HCT116 (cell line): ENCODE data around the gene ESPN. TPM values are rescaled to one million over a fixed set of nuclear protein-coding genes. Genes with fewer than 3 reads are reported as not detected.

Experiments
- ATAC-seq: fragments of 200-7000 bp; cut with Tn5 transposase; 2 replicates; pipeline ENCODE4 v1.9.1; 2020; ENCODE audit warnings: mild to moderate bottlenecking, moderate library complexity
- BruUV-seq: library from RNA; stranded (reverse); fragments of 400-500 nt; replicated peaks from 2 replicates; lab custom pipeline; 2021; lab: Mats Ljungman, UMichigan
- CTCF ChIA-PET: fragments of 300-600 bp; sonication (Branson Sonifier 250); formaldehyde crosslinking; loops from one replicate; lab custom pipeline; 2021; ENCODE audit warnings: antibody characterized with exemption; lab: Charles Lee
- POLR2A ChIA-PET: fragments of 300-600, 350-600 bp; sonication (Branson Sonifier 250); formaldehyde crosslinking; loops from one replicate; lab custom pipeline; 2021; ENCODE audit warnings: antibody characterized with exemption; lab: Charles Lee
- RAD21 ChIA-PET, 2 experiments: fragments of 300-600 bp; sonication (Branson Sonifier 250); formaldehyde crosslinking; loops; one replicate each; lab custom pipeline; 2023; ENCODE audit warnings: low total read pairs in 2 of 2; ENCODE audit not compliant: uncharacterized antibody in 2 of 2, unreplicated experiment in 2 of 2, low non-redundant PET in 1 of 2; lab: Charles Lee
- DNase-seq: peaks from one replicate; pipeline ENCODE4 v3.0.0-alpha.2; 2010; ENCODE audit warnings: low read depth, low spot score
- H2AFZ ChIP-seq: fragments of 200-600 bp; shearing (Covaris generic), sonication (generic); 2 replicates; pipeline ENCODE4 v1.6.1; 2017; ENCODE audit warnings: low read depth, mixed run types, mixed read lengths, antibody characterized with exemption, low read length; ENCODE audit not compliant: poor library complexity, severe bottlenecking
- H3K27ac ChIP-seq: 2 replicates; pipeline ENCODE4 v1.5.1; 2012; ENCODE audit warnings: low read depth, low read length
- H3K27me3 ChIP-seq: fragments of 200-600 bp; sonication (generic); 2 replicates; pipeline ENCODE4 v1.6.1; 2016; ENCODE audit warnings: mixed run types, low read length, mixed read lengths; ENCODE audit not compliant: insufficient read depth
- H3K36me3 ChIP-seq, 2 experiments: fragments of 200-500 bp in 1 of 2; fragments of 200-600 bp in 1 of 2; sonication (Bioruptor generic) in 1 of 2; sonication (generic) in 1 of 2; 2 replicates each; pipeline versions ENCODE4 v1.5.1 to v1.6.1; 2014 to 2016; ENCODE audit warnings: low read length in 2 of 2, inconsistent platforms in 1 of 2, mixed read lengths in 1 of 2, mixed run types in 1 of 2; ENCODE audit not compliant: insufficient read depth in 2 of 2, control insufficient read depth in 1 of 2
- H3K4me1 ChIP-seq, 2 experiments: fragments of 200-600 bp in 1 of 2; sonication (generic) in 1 of 2; 2 replicates each; pipeline versions ENCODE4 v1.5.1 to v1.6.1; 2012 to 2017; ENCODE audit warnings: low read length in 2 of 2, inconsistent platforms in 1 of 2, mild to moderate bottlenecking in 1 of 2, mixed read lengths in 1 of 2, mixed run types in 1 of 2, moderate library complexity in 1 of 2; ENCODE audit not compliant: insufficient read depth in 2 of 2, control insufficient read depth in 1 of 2
- H3K4me2 ChIP-seq: fragments of 200-600 bp; sonication (generic); 2 replicates; pipeline ENCODE4 v1.6.1; 2017; ENCODE audit warnings: mixed run types, low read length, mixed read lengths
- H3K4me3 ChIP-seq, 2 experiments: fragments of 200-600 bp in 1 of 2; sonication (generic) in 1 of 2; replicated peaks in 1 of 2; 2 replicates each; pipeline ENCODE4 v1.5.1; 2011 to 2016; ENCODE audit warnings: low read length in 2 of 2, control low read depth in 1 of 2, low read depth in 1 of 2, mild to moderate bottlenecking in 1 of 2, mixed read lengths in 1 of 2, mixed run types in 1 of 2
- H3K79me2 ChIP-seq: fragments of 200-600 bp; sonication (generic); 2 replicates; pipeline ENCODE4 v1.6.1; 2017; ENCODE audit warnings: mild to moderate bottlenecking, mixed run types, low read length, moderate library complexity, mixed read lengths; ENCODE audit not compliant: insufficient read depth
- H3K9ac ChIP-seq: fragments of 200-600 bp; sonication (generic); 2 replicates; pipeline ENCODE4 v1.6.1; 2016; ENCODE audit warnings: low read length, mixed read lengths
- H3K9me2 ChIP-seq: fragments of 200-600 bp; sonication (generic), shearing (Covaris generic); 2 replicates; pipeline ENCODE4 v1.6.1; 2017; ENCODE audit warnings: mixed run types, mild to moderate bottlenecking, moderate library complexity; ENCODE audit not compliant: insufficient read depth
- H3K9me3 ChIP-seq, 2 experiments: fragments of 200-500 bp in 1 of 2; fragments of 200-600 bp in 1 of 2; sonication (Bioruptor generic) in 1 of 2; sonication (generic) in 1 of 2; 2 replicates each; pipeline ENCODE4 v1.6.1; 2014 to 2017; ENCODE audit warnings: low read length in 2 of 2, mixed read lengths in 2 of 2, inconsistent platforms in 1 of 2, low read depth in 1 of 2, mild to moderate bottlenecking in 1 of 2, mixed run types in 1 of 2, moderate library complexity in 1 of 2; ENCODE audit not compliant: control insufficient read depth in 1 of 2, insufficient read depth in 1 of 2
- H4K20me1 ChIP-seq: fragments of 200-600 bp; sonication (generic), shearing (Covaris generic); 2 replicates; pipeline ENCODE4 v1.6.1; 2017; ENCODE audit warnings: mixed run types, mild to moderate bottlenecking, moderate library complexity; ENCODE audit not compliant: insufficient read depth
- ATF3 ChIP-seq: IDR thresholded peaks from 2 replicates; pipeline ENCODE4 v1.6.1; 2012
- CBX3 ChIP-seq: IDR thresholded peaks from 2 replicates; pipeline ENCODE4 v1.6.1; 2012; ENCODE audit warnings: low read depth
- CEBPB ChIP-seq: IDR thresholded peaks from 2 replicates; pipeline ENCODE4 v1.6.1; 2012; ENCODE audit warnings: low read depth
- EGR1 ChIP-seq: IDR thresholded peaks from 2 replicates; pipeline ENCODE4 v1.6.1; 2012; ENCODE audit warnings: low read depth
- ELF1 ChIP-seq: IDR thresholded peaks from 2 replicates; pipeline ENCODE4 v1.6.1; 2012; ENCODE audit warnings: low read depth, borderline replicate concordance
- EZH2 ChIP-seq: fragments of 200-600 bp; sonication (generic); IDR thresholded peaks from 2 replicates; pipeline ENCODE4 v1.6.1; 2017; ENCODE audit warnings: antibody characterized with exemption, mixed run types
- EZH2phosphoT487 ChIP-seq: fragments of 200-600 bp; IDR thresholded peaks from 2 replicates; pipeline ENCODE4 v1.6.1; 2018; ENCODE audit warnings: antibody characterized with exemption, borderline replicate concordance
- FOSL1 ChIP-seq: IDR thresholded peaks from 2 replicates; pipeline ENCODE4 v1.6.1; 2012; ENCODE audit warnings: low read depth
- JUND ChIP-seq: IDR thresholded peaks from 2 replicates; pipeline ENCODE4 v1.6.1; 2012
- POLR2A ChIP-seq: IDR thresholded peaks from 2 replicates; pipeline ENCODE4 v1.7.0; 2011; ENCODE audit warnings: borderline replicate concordance; ENCODE audit not compliant: insufficient read depth, insufficient read length; ENCODE audit errors: extremely low read depth
- REST ChIP-seq: IDR thresholded peaks from 2 replicates; pipeline ENCODE4 v1.6.1; 2012; ENCODE audit warnings: low read depth
- SP1 ChIP-seq: IDR thresholded peaks from 2 replicates; pipeline ENCODE4 v1.6.1; 2012; ENCODE audit warnings: low read depth
- SRF ChIP-seq: IDR thresholded peaks from 2 replicates; pipeline ENCODE4 v1.6.1; 2012; ENCODE audit warnings: low read depth
- YY1 ChIP-seq: IDR thresholded peaks from 2 replicates; pipeline ENCODE4 v1.6.1; 2011; ENCODE audit warnings: low read length, low read depth, moderate library complexity, mild to moderate bottlenecking; ENCODE audit not compliant: insufficient replicate concordance; ENCODE audit errors: extremely low read depth
- ZBTB33 ChIP-seq: IDR thresholded peaks from 2 replicates; pipeline ENCODE4 v1.6.1; 2011; ENCODE audit warnings: mild to moderate bottlenecking, low read length, moderate library complexity; ENCODE audit not compliant: insufficient replicate concordance; ENCODE audit errors: extremely low read depth
- ZFX ChIP-seq: fragments of 450-650 bp; IDR thresholded peaks from 2 replicates; pipeline ENCODE4 v1.6.1; 2017
- ZNF274 ChIP-seq: fragments of 200-500 bp; sonication (Bioruptor generic); IDR thresholded peaks from 2 replicates; pipeline ENCODE4 v1.6.1; 2014; ENCODE audit warnings: mild to moderate bottlenecking, low read depth, low read length, inconsistent platforms
- intact Hi-C: fragments of 100-400 bp; cut with micrococcal nuclease; formaldehyde crosslinking; loops from 2 replicates; pipeline ENCODE4 v1.10.0; 2022
- total RNA-seq: library from RNA; stranded (reverse); gene quantifications from one replicate; pipeline ENCODE4 v1.2.1, GENCODE V29; 2021; ENCODE audit not compliant: unreplicated experiment
- TF ChIP-seq, protein P1 (sequence below): IDR thresholded peaks from 2 replicates; pipeline ENCODE4 v1.6.1; 2012
- TF ChIP-seq, protein P2 (sequence below), 3 experiments: fragments of 200-600 bp in 1 of 3; sonication (generic) in 1 of 3; IDR thresholded peaks in 2 of 3; conservative IDR thresholded peaks in 1 of 3; 2 replicates each; pipeline ENCODE4 v1.5.1; 2012 to 2017; ENCODE audit warnings: low read depth in 2 of 3, low read length in 2 of 3, antibody characterized with exemption in 1 of 3, borderline replicate concordance in 1 of 3, control low read depth in 1 of 3, mild to moderate bottlenecking in 1 of 3, mixed read lengths in 1 of 3, mixed run types in 1 of 3, moderate library complexity in 1 of 3; ENCODE audit not compliant: insufficient read depth in 1 of 3

The ESPN gene
- total RNA-seq, 1 experiment from 2014 or later, result 114 TPM

GRCh38 chr1:6468729-6469461 is 44.3 kb downstream of the ESPN start:
- intact Hi-C loops, result no loop called here
- Histone ChIP-seq H3K9me3 (no peaks in the 10 kb centered on the region), H3K9ac (no peak overlapping the region), H3K4me3 (no peak overlapping the region), H3K27ac (no peak overlapping the region), H3K79me2 (no peaks in the 10 kb centered on the region), H3K27me3 (no peaks in the 10 kb centered on the region), H3K9me2 (no peaks in the 10 kb centered on the region), H3K4me1 (peaks cover 19 to 31% of the 10 kb centered on the region in 2 experiments), H3K36me3 (peaks cover 6 to 10% of the 10 kb centered on the region in 2 experiments; a peak in 2 of 4 replicates), H4K20me1 (no peaks in the 10 kb centered on the region), H2AFZ (no peak overlapping the region), H3K4me2 (no peak overlapping the region)
- DNase-seq (no peak), ATAC-seq (no peak)
- ChIA-PET POLR2A (no interaction called here), RAD21 (no interaction called here), CTCF (no interaction called here)
- BruUV-seq, result no TSS peak
- TF ChIP-seq ZBTB33, result no peak
- no peak for TF ChIP-seq ELF1
- no peak for TF ChIP-seq EGR1
- no peak for TF ChIP-seq EZH2
- TF ChIP-seq REST, result no peak
- TF ChIP-seq POLR2A, result no peak
- no peak for TF ChIP-seq CEBPB
- TF ChIP-seq ZFX, result no peak
- no peak for TF ChIP-seq ATF3
- no peak for TF ChIP-seq ZNF274
- no peak for TF ChIP-seq FOSL1
- TF ChIP-seq SRF, result no peak
- TF ChIP-seq, protein P1, sequence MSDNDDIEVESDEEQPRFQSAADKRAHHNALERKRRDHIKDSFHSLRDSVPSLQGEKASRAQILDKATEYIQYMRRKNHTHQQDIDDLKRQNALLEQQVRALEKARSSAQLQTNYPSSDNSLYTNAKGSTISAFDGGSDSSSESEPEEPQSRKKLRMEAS, result no peak
- TF ChIP-seq YY1, result no peak
- TF ChIP-seq EZH2phosphoT487, result no peak
- TF ChIP-seq CBX3, result no peak
- TF ChIP-seq SP1, result no peak
- TF ChIP-seq, protein P2, sequence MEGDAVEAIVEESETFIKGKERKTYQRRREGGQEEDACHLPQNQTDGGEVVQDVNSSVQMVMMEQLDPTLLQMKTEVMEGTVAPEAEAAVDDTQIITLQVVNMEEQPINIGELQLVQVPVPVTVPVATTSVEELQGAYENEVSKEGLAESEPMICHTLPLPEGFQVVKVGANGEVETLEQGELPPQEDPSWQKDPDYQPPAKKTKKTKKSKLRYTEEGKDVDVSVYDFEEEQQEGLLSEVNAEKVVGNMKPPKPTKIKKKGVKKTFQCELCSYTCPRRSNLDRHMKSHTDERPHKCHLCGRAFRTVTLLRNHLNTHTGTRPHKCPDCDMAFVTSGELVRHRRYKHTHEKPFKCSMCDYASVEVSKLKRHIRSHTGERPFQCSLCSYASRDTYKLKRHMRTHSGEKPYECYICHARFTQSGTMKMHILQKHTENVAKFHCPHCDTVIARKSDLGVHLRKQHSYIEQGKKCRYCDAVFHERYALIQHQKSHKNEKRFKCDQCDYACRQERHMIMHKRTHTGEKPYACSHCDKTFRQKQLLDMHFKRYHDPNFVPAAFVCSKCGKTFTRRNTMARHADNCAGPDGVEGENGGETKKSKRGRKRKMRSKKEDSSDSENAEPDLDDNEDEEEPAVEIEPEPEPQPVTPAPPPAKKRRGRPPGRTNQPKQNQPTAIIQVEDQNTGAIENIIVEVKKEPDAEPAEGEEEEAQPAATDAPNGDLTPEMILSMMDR (IDR thresholded peaks at IDR 0.05 in 2 of 3, conservative IDR thresholded peaks at IDR 0.05 in 1 of 3; ENCODE audit: borderline replicate concordance in 1 of 3, insufficient read depth in 1 of 3, low read depth in 2 of 3, low read length in 2 of 3), result no peak
- no peak for TF ChIP-seq JUND
- TF ChIP-seq, all 23 proteins: peak for 0
